Stimulated activated CD4-positive, alpha-beta T cell treated with anti-CD3 and anti-CD28 coated beads, Interleukin-12 subunit alpha, Interleukin-12 subunit beta, amount 100 ng/mL, for 24 hours (primary cell): Measurements from ENCODE around the gene MAGEA12.
"Not testable (repeated sequence)": the region's sequence is repeated elsewhere in the genome, so short reads cannot be mapped to it uniquely, and the experiment has no call there.

Source experiments
- DNase-seq, 2 experiments: peaks; one replicate each; pipeline ENCODE4 v3.0.0-alpha.2; 2020; ENCODE audit warnings: low read depth in 2 of 2

Gene MAGEA12

DNA sequence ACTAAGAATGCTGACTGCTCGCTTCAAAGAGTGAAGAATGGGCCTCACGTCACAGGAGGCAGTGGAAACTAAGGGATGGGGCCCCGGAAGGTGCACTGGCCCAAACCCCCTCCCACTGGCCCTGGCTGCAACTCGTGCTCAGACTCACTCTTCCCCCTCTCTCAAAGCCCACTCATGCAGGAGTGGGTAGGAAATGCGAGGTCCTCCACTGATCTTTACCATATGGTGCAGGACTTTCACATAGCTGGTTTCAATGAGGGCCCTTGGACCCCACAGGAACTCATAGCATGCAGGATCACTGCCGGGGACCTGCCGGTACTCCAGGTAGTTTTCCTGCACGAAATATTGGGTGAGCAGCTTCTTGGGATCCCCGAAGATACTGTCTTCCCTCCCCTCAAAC is 33.0 kb downstream of the MAGEA12 start:
- not testable (repeated sequence) for DNase-seq

DNA sequence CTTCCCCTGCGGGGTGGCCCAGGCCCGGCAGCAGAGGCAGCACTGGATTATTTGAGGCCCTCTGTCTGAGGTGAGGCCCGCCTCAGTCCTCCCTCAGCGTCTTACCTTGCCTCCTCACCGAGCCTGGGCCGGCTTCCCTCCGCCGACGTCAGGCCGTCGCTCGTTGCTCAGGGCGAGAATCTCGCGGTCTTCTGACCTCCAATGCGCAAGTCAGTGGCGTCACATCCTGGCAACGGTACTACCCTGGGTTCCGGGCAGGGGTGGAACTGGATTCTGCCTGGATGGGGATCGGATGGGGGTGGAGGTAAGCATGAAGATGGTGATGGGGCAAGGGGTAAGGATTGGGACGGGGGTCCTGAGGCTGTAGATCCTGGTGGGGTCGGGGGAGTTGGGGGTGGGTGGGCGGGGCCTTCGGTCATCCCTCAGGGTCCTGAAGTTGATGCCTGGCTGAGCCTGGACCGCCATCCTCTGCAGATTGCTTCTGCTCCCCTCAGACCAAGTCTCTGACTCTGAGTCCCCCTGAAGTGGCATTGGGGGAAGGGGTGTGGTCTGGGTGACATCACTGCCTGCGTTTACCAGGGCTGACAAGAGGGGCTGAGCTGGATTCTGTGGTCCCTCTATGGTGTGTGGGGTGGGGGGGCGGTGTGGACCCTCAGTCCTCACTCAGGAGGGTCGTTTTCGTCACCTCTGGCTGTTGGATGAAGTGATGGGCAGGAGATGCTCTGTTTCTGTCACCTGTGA is 36.2 kb downstream of the MAGEA12 start, which contains the start of gene MAGEA6:
TSS of gene MAGEA6 (minus strand) at position 141 of the 741 bp plus-strand sequence. CDS start 2,039 bp downstream, outside the sequence.
- not testable (repeated sequence) for DNase-seq

DNA sequence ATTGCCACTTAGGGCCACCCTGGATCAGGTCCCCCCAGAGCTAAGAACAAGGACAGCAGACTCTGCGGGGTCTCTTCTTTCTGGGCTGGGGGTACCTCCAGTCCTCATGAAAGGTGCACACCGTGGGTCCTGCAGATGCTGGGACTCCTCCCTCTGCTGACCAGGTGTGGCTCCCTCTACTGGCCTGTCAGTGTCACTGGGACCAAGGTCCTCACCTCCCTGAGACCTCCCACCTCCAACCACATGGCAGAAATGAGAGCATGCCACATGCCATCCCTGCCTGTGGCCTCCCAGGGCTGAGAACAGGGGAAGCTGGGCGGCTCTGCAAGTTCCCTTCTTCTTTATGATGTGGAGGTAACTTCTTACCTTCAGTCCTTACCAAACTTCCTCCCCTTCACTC is 53.5 kb downstream of the MAGEA12 start:
- DNase-seq: not testable (repeated sequence)
